ENCODE results near the gene GPD1. TPM values are rescaled to one million over a fixed set of nuclear protein-coding genes. Genes with fewer than 3 reads are reported as not detected.

GPD1 gene
- total RNA-seq, 2 donors from 2014 or later, result 0.93 to 1.1 TPM

DNA sequence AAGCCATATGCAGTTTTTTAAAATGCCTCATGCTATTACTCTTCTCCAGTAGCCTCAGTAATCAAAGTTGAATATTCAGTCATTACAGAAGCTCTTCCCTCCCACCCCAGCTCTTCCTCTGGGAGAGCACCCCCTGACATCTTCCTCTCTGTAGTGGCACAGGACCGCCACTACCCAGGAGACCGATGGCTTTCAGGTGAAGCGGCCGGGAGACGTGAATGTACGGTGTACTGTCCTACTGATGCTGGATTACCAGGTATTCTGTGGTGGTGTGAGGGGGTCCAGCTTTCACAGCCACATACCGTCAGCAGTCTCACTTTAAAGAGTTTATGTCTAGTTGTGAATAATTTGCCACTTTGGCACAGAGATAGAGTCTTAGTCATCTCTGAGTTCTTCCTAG is 14.1 kb upstream of the GPD1 start:
- 97 to 100% methylated on average over 1 to 7 of the region's 7 CpGs for WGBS, 2 experiments (ENCODE audit: insufficient coverage in 1 of 2, insufficient read length in 1 of 2)
- H3K4me3 Mint-ChIP-seq, result no peak overlapping the region
- Histone ChIP-seq H3K36me3 (ENCODE audit: control insufficient read depth, insufficient read depth, low read length) (peaks cover 75% of the 10 kb centered on the region), H3K4me3 (ENCODE audit: low read length) (no peak overlapping the region), H3K9ac (ENCODE audit: extremely low read depth, low read length, poor library complexity, severe bottlenecking) (no peak overlapping the region), H3K4me1 (ENCODE audit: control insufficient read depth, insufficient read depth, low read length) (no peaks in the 10 kb centered on the region), H3K27me3 (ENCODE audit: control insufficient read depth, insufficient read depth, low read length, poor library complexity, severe bottlenecking) (no peaks in the 10 kb centered on the region), H3K27ac (ENCODE audit: low read depth, low read length) (no peak overlapping the region), H3K9me3 (ENCODE audit: control insufficient read depth, low read length) (no peaks in the 10 kb centered on the region)
- peaks cover 4% of the 10 kb centered on the region for H3K4me1 Mint-ChIP-seq
- no peak for DNase-seq
- no peak overlapping the region for H3K27ac Mint-ChIP-seq
- H3K9me3 Mint-ChIP-seq, result no peaks in the 10 kb centered on the region
- H3K27me3 Mint-ChIP-seq (ENCODE audit: insufficient read depth), result no peaks in the 10 kb centered on the region
- TF ChIP-seq, protein P1, sequence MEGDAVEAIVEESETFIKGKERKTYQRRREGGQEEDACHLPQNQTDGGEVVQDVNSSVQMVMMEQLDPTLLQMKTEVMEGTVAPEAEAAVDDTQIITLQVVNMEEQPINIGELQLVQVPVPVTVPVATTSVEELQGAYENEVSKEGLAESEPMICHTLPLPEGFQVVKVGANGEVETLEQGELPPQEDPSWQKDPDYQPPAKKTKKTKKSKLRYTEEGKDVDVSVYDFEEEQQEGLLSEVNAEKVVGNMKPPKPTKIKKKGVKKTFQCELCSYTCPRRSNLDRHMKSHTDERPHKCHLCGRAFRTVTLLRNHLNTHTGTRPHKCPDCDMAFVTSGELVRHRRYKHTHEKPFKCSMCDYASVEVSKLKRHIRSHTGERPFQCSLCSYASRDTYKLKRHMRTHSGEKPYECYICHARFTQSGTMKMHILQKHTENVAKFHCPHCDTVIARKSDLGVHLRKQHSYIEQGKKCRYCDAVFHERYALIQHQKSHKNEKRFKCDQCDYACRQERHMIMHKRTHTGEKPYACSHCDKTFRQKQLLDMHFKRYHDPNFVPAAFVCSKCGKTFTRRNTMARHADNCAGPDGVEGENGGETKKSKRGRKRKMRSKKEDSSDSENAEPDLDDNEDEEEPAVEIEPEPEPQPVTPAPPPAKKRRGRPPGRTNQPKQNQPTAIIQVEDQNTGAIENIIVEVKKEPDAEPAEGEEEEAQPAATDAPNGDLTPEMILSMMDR (conservative IDR thresholded peaks at IDR 0.05), result no peak
- H3K36me3 Mint-ChIP-seq (ENCODE audit: low read depth), result peaks cover 72% of the 10 kb centered on the region

DNA sequence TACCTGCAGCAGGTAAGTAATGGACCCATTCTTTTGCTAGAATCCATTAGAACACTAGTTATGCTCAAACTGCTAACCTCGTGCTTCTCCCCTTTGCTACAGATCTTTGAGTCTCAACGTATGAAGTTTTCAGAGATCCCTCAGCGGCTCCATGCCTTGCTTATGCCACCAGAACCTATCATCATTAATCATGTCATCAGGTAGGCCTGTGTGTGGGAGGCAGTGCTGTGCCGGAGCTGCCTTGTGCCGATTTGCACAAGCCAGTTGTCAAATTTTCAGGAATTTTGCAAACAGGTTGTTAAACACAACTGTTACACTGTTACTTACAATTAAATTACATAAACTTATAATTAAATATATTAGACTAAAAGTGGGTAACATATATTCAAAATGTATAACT is 13.4 kb upstream of the GPD1 start:
- Histone ChIP-seq H3K27me3 (ENCODE audit: control insufficient read depth, insufficient read depth, low read length, poor library complexity, severe bottlenecking) (no peaks in the 10 kb centered on the region), H3K4me1 (ENCODE audit: control insufficient read depth, insufficient read depth, low read length) (no peaks in the 10 kb centered on the region), H3K9ac (ENCODE audit: extremely low read depth, low read length, poor library complexity, severe bottlenecking) (no peak overlapping the region), H3K4me3 (ENCODE audit: low read length) (no peak overlapping the region), H3K9me3 (ENCODE audit: control insufficient read depth, low read length) (no peaks in the 10 kb centered on the region), H3K36me3 (ENCODE audit: control insufficient read depth, insufficient read depth, low read length) (peaks cover 82% of the 10 kb centered on the region), H3K27ac (ENCODE audit: low read depth, low read length) (no peak overlapping the region)
- TF ChIP-seq, protein P1 (conservative IDR thresholded peaks at IDR 0.05), result no peak
- 92 to 100% methylated on average over 1 to 5 of the region's 5 CpGs for WGBS, 2 experiments (ENCODE audit: insufficient coverage in 1 of 2, insufficient read length in 1 of 2)
- Mint-ChIP-seq H3K36me3 (ENCODE audit: low read depth) (peaks cover 78% of the 10 kb centered on the region), H3K4me1 (peaks cover 4% of the 10 kb centered on the region), H3K4me3 (no peak overlapping the region), H3K27me3 (ENCODE audit: insufficient read depth) (no peaks in the 10 kb centered on the region), H3K27ac (no peak overlapping the region), H3K9me3 (no peaks in the 10 kb centered on the region)
- no peak for DNase-seq

DNA sequence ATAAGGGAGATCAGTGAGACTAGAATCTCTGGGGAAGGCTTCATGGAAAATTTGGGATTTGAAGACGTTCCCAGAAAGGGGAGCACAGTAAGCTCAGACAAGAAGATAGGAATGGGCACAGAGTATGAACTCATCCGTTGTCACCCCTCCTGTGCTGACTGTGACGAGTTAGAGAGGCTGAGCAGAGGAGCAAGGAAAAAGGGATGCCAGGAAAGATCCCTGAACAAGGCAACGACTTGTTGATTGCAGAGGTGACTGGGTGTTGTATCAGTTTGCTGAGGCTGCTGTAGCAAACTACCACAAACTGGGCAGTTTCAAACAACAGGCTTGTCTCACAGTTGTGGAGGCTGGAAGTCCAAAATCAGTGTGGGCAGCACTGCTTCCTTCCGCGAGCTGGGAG is 5.9 kb upstream of the GPD1 start:
- Mint-ChIP-seq H3K36me3 (ENCODE audit: low read depth) (peaks cover 78% of the 10 kb centered on the region), H3K27ac (no peak overlapping the region), H3K4me3 (no peak overlapping the region)

More for the DNA sequence above, 5.9 kb upstream of the GPD1 start:
- no peaks in the 10 kb centered on the region for H3K27me3 ChIP-seq (ENCODE audit: control insufficient read depth, insufficient read depth, low read length, poor library complexity, severe bottlenecking)
- WGBS, 2 experiments (ENCODE audit: insufficient coverage in 1 of 2, insufficient read length in 1 of 2), result 92 to 93% methylated on average over 6 of the region's 6 CpGs
- no peaks in the 10 kb centered on the region for H3K4me1 ChIP-seq (ENCODE audit: control insufficient read depth, insufficient read depth, low read length)
- H3K27me3 Mint-ChIP-seq (ENCODE audit: insufficient read depth), result no peaks in the 10 kb centered on the region
- no peaks in the 10 kb centered on the region for H3K9me3 ChIP-seq (ENCODE audit: control insufficient read depth, low read length)
- DNase-seq, result no peak
- TF ChIP-seq, protein P1 (conservative IDR thresholded peaks at IDR 0.05), result no peak
- no peaks in the 10 kb centered on the region for H3K9me3 Mint-ChIP-seq
- no peak overlapping the region for H3K27ac ChIP-seq (ENCODE audit: low read depth, low read length)
- no peak overlapping the region for H3K9ac ChIP-seq (ENCODE audit: extremely low read depth, low read length, poor library complexity, severe bottlenecking)
- peaks cover 5% of the 10 kb centered on the region for H3K4me1 Mint-ChIP-seq
- H3K4me3 ChIP-seq (ENCODE audit: low read length), result no peak overlapping the region
- H3K36me3 ChIP-seq (ENCODE audit: control insufficient read depth, insufficient read depth, low read length), result peaks cover 79% of the 10 kb centered on the region
